WTC11 (cell line): Measurements from ENCODE around the gene COPE. TPM values are rescaled to one million over a fixed set of nuclear protein-coding genes. Genes with fewer than 3 reads are reported as not detected.
A peak's percentile ranks its signal among the peaks of the same experiment; 100 is the strongest.

Experiments
- ATAC-seq: fragments of 200-7000 bp; cut with Tn5 transposase; 2 replicates; pipeline ENCODE4 v1.10.0; 2021; ENCODE audit warnings: mild to moderate bottlenecking, moderate library complexity
- CTCF ChIA-PET: fragments of 300-600 bp; sonication (Branson Sonifier 250); formaldehyde crosslinking; loops from one replicate; lab custom pipeline; 2021; ENCODE audit warnings: antibody characterized with exemption; lab: Charles Lee
- POLR2A ChIA-PET: fragments of 350-600 bp; sonication (Branson Sonifier 250); formaldehyde crosslinking; loops from one replicate; lab custom pipeline; 2021; ENCODE audit warnings: antibody characterized with exemption; lab: Charles Lee
- DNase-seq: peaks from one replicate; pipeline ENCODE4 v3.0.0; 2021; ENCODE audit warnings: low spot score
- H3K27ac Mint-ChIP-seq: 2 replicates; pipeline ENCODE4 v1.8.0; 2021; ENCODE audit warnings: mixed read lengths
- H3K27me3 Mint-ChIP-seq: 2 replicates; pipeline ENCODE4 v1.8.0; 2021; ENCODE audit warnings: low read depth, mild to moderate bottlenecking, moderate library complexity, mixed read lengths
- H3K36me3 Mint-ChIP-seq: 2 replicates; pipeline ENCODE4 v1.8.0; 2021; ENCODE audit warnings: mixed read lengths
- H3K4me1 Mint-ChIP-seq: 2 replicates; pipeline ENCODE4 v1.8.0; 2022; ENCODE audit warnings: mixed read lengths
- H3K4me3 Mint-ChIP-seq: 2 replicates; pipeline ENCODE4 v1.8.0; 2021; ENCODE audit warnings: mild to moderate bottlenecking, moderate library complexity, mixed read lengths
- H3K9me3 Mint-ChIP-seq: 2 replicates; pipeline ENCODE4 v1.8.0; 2021; ENCODE audit warnings: mixed read lengths
- CREM ChIP-seq: sonication (generic); formaldehyde crosslinking; IDR thresholded peaks from 2 replicates; pipeline ENCODE4 v1.8.1; 2022; ENCODE audit warnings: mild to moderate bottlenecking, missing genetic modification reagents, moderate library complexity
- FOXP1 ChIP-seq: sonication (generic); formaldehyde crosslinking; IDR thresholded peaks from 2 replicates; pipeline ENCODE4 v1.8.0; 2022; ENCODE audit warnings: missing genetic modification reagents, mild to moderate bottlenecking, moderate library complexity, borderline replicate concordance
- GRHL2 ChIP-seq: fragments of 250-450 bp; sonication (Bioruptor Pico); IDR thresholded peaks from 2 replicates; pipeline ENCODE4 v1.8.0; 2022; ENCODE audit warnings: mild to moderate bottlenecking, moderate library complexity; ENCODE audit not compliant: insufficient replicate concordance, severe bottlenecking
- IRF2 ChIP-seq: sonication (generic); formaldehyde crosslinking; IDR thresholded peaks from 2 replicates; pipeline ENCODE4 v1.8.0; 2022; ENCODE audit warnings: low read depth, missing genetic modification reagents, borderline replicate concordance
- PRRX2 ChIP-seq: fragments of 250-450 bp; sonication (Bioruptor Pico); IDR thresholded peaks from 2 replicates; pipeline ENCODE4 v1.8.0; 2021; ENCODE audit warnings: mild to moderate bottlenecking
- RELA ChIP-seq: sonication (generic); formaldehyde crosslinking; IDR thresholded peaks from 2 replicates; pipeline ENCODE4 v1.8.1; 2022; ENCODE audit warnings: missing genetic modification reagents, mild to moderate bottlenecking, borderline replicate concordance
- TEAD4 ChIP-seq: sonication (generic); formaldehyde crosslinking; IDR thresholded peaks from 2 replicates; pipeline ENCODE4 v1.8.0; 2022; ENCODE audit warnings: mild to moderate bottlenecking, missing genetic modification reagents
- ZNF121 ChIP-seq: sonication (generic); formaldehyde crosslinking; IDR thresholded peaks from 2 replicates; pipeline ENCODE4 v1.8.0; 2023; ENCODE audit warnings: missing genetic modification reagents
- ZSCAN18 ChIP-seq: fragments of 250-450 bp; sonication (Bioruptor Pico); IDR thresholded peaks from 2 replicates; pipeline ENCODE4 v2.1.2; 2022; ENCODE audit warnings: mild to moderate bottlenecking, moderate library complexity
- total RNA-seq: library from RNA; stranded (reverse); gene quantifications from 3 replicates; pipeline ENCODE4 v1.2.3, GENCODE V29; 2021
- TF ChIP-seq, protein P1 (sequence below): sonication (generic); formaldehyde crosslinking; IDR thresholded peaks from 2 replicates; pipeline ENCODE4 v1.8.0; 2023; ENCODE audit warnings: missing genetic modification reagents, mild to moderate bottlenecking, borderline replicate concordance
- TF ChIP-seq, protein P2 (sequence below): fragments of 250-450 bp; sonication (Bioruptor Pico); IDR thresholded peaks from 2 replicates; pipeline ENCODE4 v1.9.0; 2021; ENCODE audit warnings: moderate library complexity, mild to moderate bottlenecking, inconsistent platforms, borderline replicate concordance

The COPE gene
- total RNA-seq, 1 experiment from 2014 or later = 228 TPM

- TF ChIP-seq, protein P1, sequence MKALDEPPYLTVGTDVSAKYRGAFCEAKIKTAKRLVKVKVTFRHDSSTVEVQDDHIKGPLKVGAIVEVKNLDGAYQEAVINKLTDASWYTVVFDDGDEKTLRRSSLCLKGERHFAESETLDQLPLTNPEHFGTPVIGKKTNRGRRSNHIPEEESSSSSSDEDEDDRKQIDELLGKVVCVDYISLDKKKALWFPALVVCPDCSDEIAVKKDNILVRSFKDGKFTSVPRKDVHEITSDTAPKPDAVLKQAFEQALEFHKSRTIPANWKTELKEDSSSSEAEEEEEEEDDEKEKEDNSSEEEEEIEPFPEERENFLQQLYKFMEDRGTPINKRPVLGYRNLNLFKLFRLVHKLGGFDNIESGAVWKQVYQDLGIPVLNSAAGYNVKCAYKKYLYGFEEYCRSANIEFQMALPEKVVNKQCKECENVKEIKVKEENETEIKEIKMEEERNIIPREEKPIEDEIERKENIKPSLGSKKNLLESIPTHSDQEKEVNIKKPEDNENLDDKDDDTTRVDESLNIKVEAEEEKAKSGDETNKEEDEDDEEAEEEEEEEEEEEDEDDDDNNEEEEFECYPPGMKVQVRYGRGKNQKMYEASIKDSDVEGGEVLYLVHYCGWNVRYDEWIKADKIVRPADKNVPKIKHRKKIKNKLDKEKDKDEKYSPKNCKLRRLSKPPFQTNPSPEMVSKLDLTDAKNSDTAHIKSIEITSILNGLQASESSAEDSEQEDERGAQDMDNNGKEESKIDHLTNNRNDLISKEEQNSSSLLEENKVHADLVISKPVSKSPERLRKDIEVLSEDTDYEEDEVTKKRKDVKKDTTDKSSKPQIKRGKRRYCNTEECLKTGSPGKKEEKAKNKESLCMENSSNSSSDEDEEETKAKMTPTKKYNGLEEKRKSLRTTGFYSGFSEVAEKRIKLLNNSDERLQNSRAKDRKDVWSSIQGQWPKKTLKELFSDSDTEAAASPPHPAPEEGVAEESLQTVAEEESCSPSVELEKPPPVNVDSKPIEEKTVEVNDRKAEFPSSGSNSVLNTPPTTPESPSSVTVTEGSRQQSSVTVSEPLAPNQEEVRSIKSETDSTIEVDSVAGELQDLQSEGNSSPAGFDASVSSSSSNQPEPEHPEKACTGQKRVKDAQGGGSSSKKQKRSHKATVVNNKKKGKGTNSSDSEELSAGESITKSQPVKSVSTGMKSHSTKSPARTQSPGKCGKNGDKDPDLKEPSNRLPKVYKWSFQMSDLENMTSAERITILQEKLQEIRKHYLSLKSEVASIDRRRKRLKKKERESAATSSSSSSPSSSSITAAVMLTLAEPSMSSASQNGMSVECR (CRISPR knock-in tag) = no peak
- TF ChIP-seq, protein P2, sequence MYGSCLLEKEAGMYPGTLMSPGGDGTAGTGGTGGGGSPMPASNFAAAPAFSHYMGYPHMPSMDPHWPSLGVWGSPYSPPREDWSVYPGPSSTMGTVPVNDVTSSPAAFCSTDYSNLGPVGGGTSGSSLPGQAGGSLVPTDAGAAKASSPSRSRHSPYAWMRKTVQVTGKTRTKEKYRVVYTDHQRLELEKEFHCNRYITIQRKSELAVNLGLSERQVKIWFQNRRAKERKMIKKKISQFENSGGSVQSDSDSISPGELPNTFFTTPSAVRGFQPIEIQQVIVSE (CRISPR knock-in tag) = no peak
- TF ChIP-seq RELA (CRISPR knock-in tag) (no peak), ZSCAN18 (no peak), IRF2 (CRISPR knock-in tag) (no peak)
These were observed 62.0 kb downstream of the COPE start (continued) for GRCh38 chr19:18857223-18857622.

DNA sequence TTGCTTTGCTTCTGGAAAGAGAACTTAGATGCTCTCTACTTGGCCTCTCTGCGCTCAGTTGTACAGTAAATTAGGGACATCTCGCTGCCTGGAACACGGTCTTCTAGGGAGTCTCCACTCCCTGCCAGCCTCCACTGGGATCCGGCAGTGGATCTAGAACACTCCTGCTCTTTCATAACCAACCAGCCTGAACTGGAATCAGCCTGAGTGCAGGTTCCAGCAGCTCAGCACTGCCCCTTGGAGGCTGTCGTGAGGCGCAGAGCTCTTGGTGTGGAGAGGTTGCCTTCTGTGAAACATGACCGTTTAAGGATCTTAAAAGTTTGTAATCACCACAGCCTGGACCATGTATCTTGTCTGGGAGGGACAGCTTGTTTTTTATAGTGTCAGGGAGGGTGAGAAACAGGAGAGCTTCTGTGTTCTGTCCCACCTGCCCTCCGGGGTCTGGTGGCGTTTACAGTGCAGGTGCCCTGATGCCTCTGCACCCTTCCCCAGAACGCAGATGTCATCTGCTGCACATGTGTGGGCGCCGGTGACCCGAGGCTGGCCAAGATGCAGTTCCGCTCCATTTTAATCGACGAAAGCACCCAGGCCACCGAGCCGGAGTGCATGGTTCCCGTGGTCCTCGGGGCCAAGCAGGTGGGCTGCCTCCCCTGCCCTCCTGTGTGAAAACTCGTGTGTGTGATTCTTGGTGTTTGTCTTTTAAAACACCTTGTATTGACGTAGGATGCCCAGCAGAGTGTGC, 62.6 kb downstream of the COPE start:
- H3K27ac Mint-ChIP-seq = peak overlapping the region; percentile 74
- ATAC-seq = peak; percentile 67
- no peaks in the 10 kb centered on the region for H3K9me3 Mint-ChIP-seq
- peaks cover 67% of the 10 kb centered on the region for H3K36me3 Mint-ChIP-seq
- CTCF ChIA-PET = interaction anchor here (0.5 to 5.9 kb wide), 16 partner anchors 9 to 405 kb away, joined by 3 to 45 read pairs (median 4); partner anchors contain the start of genes CERS1 and UPF1
- H3K4me3 Mint-ChIP-seq = no peak overlapping the region
- H3K27me3 Mint-ChIP-seq = no peaks in the 10 kb centered on the region
- no peaks in the 10 kb centered on the region for H3K4me1 Mint-ChIP-seq
- peak; percentile 44 for DNase-seq
- POLR2A ChIA-PET = interaction anchor here (0.6 kb wide), 1 partner anchor 10 kb away, joined by 3 read pairs; no protein-coding TSS in a partner anchor
- no peak for TF ChIP-seq TEAD4 (CRISPR knock-in tag)
- TF ChIP-seq PRRX2 = no peak
- TF ChIP-seq FOXP1 (CRISPR knock-in tag) = no peak
- TF ChIP-seq GRHL2 = no peak
- no peak for TF ChIP-seq RELA (CRISPR knock-in tag)

- Mint-ChIP-seq H3K27me3 (no peaks in the 10 kb centered on the region), H3K4me1 (no peaks in the 10 kb centered on the region), H3K27ac (peak overlapping the region; percentile 74), H3K4me3 (no peak overlapping the region), H3K9me3 (no peaks in the 10 kb centered on the region), H3K36me3 (peaks cover 66% of the 10 kb centered on the region)
- ChIA-PET CTCF (interaction anchor here (0.7 to 5.9 kb wide), 15 partner anchors 8 to 404 kb away, joined by 3 to 45 read pairs (median 4); partner anchors contain the start of genes CERS1 and UPF1), POLR2A (interaction anchor here (0.6 kb wide), 1 partner anchor 9 kb away, joined by 3 read pairs; no protein-coding TSS in a partner anchor)
- no peak for ATAC-seq
- TF ChIP-seq ZNF121 (CRISPR knock-in tag) (0 out of 2 replicates have a peak, but pooled peaks have one; percentile 57), CREM (CRISPR knock-in tag) (no peak)
- DNase-seq = no peak
These were observed 63.4 kb downstream of the COPE start for GRCh38 chr19:18855647-18856384.
